WTC11 (cell line): ENCODE results near the gene CASD1. TPM values are rescaled to one million over a fixed set of nuclear protein-coding genes. Genes with fewer than 3 reads are reported as not detected.

Source experiments
- ATAC-seq: fragments of 200-7000 bp; cut with Tn5 transposase; 2 replicates; pipeline ENCODE4 v1.10.0; 2021; ENCODE audit warnings: mild to moderate bottlenecking, moderate library complexity
- CTCF ChIA-PET: fragments of 300-600 bp; sonication (Branson Sonifier 250); formaldehyde crosslinking; loops from one replicate; lab custom pipeline; 2021; ENCODE audit warnings: antibody characterized with exemption; lab: Charles Lee
- POLR2A ChIA-PET: fragments of 350-600 bp; sonication (Branson Sonifier 250); formaldehyde crosslinking; loops from one replicate; lab custom pipeline; 2021; ENCODE audit warnings: antibody characterized with exemption; lab: Charles Lee
- DNase-seq: peaks from one replicate; pipeline ENCODE4 v3.0.0; 2021; ENCODE audit warnings: low spot score
- H3K27ac Mint-ChIP-seq: 2 replicates; pipeline ENCODE4 v1.8.0; 2021; ENCODE audit warnings: mixed read lengths
- H3K27me3 Mint-ChIP-seq: 2 replicates; pipeline ENCODE4 v1.8.0; 2021; ENCODE audit warnings: low read depth, mild to moderate bottlenecking, moderate library complexity, mixed read lengths
- H3K36me3 Mint-ChIP-seq: 2 replicates; pipeline ENCODE4 v1.8.0; 2021; ENCODE audit warnings: mixed read lengths
- H3K4me1 Mint-ChIP-seq: 2 replicates; pipeline ENCODE4 v1.8.0; 2022; ENCODE audit warnings: mixed read lengths
- H3K4me3 Mint-ChIP-seq: 2 replicates; pipeline ENCODE4 v1.8.0; 2021; ENCODE audit warnings: mild to moderate bottlenecking, moderate library complexity, mixed read lengths
- H3K9me3 Mint-ChIP-seq: 2 replicates; pipeline ENCODE4 v1.8.0; 2021; ENCODE audit warnings: mixed read lengths
- CREM ChIP-seq: sonication (generic); formaldehyde crosslinking; IDR thresholded peaks from 2 replicates; pipeline ENCODE4 v1.8.1; 2022; ENCODE audit warnings: mild to moderate bottlenecking, missing genetic modification reagents, moderate library complexity
- CTCF ChIP-seq: fragments of 200-600 bp; IDR thresholded peaks from 2 replicates; pipeline ENCODE4 v1.8.0; 2022; ENCODE audit warnings: antibody characterized with exemption
- E2F1 ChIP-seq: sonication (generic); formaldehyde crosslinking; IDR thresholded peaks from 2 replicates; pipeline ENCODE4 v1.8.0; 2022; ENCODE audit warnings: mild to moderate bottlenecking, missing genetic modification reagents
- GABPB1 ChIP-seq: sonication (generic); formaldehyde crosslinking; IDR thresholded peaks from 2 replicates; pipeline ENCODE4 v1.8.1; 2023; ENCODE audit warnings: mild to moderate bottlenecking, missing genetic modification reagents
- GRHL2 ChIP-seq: fragments of 250-450 bp; sonication (Bioruptor Pico); IDR thresholded peaks from 2 replicates; pipeline ENCODE4 v1.8.0; 2022; ENCODE audit warnings: mild to moderate bottlenecking, moderate library complexity; ENCODE audit not compliant: insufficient replicate concordance, severe bottlenecking
- JAZF1 ChIP-seq: fragments of 250-450 bp; sonication (Bioruptor Pico); IDR thresholded peaks from 2 replicates; pipeline ENCODE4 v1.9.0; 2021; ENCODE audit warnings: moderate library complexity, mild to moderate bottlenecking, inconsistent platforms
- MYBL2 ChIP-seq: sonication (generic); formaldehyde crosslinking; IDR thresholded peaks from 2 replicates; pipeline ENCODE4 v1.8.1; 2023; ENCODE audit warnings: mild to moderate bottlenecking, moderate library complexity, missing genetic modification reagents
- NFATC4 ChIP-seq: fragments of 250-450 bp; sonication (Bioruptor Pico); IDR thresholded peaks from 2 replicates; pipeline ENCODE4 v1.9.0; 2021; ENCODE audit warnings: mild to moderate bottlenecking
- NFYB ChIP-seq: sonication (generic); formaldehyde crosslinking; conservative IDR thresholded peaks from 2 replicates; pipeline ENCODE4 v1.8.0; 2022; ENCODE audit warnings: low read depth, missing genetic modification reagents
- RORB ChIP-seq: fragments of 250-450 bp; sonication (Bioruptor Pico); IDR thresholded peaks from 2 replicates; pipeline ENCODE4 v1.9.0; 2021; ENCODE audit warnings: mild to moderate bottlenecking
- TEAD1 ChIP-seq: sonication (generic); formaldehyde crosslinking; IDR thresholded peaks from 2 replicates; pipeline ENCODE4 v1.8.0; 2022; ENCODE audit warnings: mild to moderate bottlenecking, missing genetic modification reagents
- USF1 ChIP-seq: sonication (generic); formaldehyde crosslinking; IDR thresholded peaks from 2 replicates; pipeline ENCODE4 v1.8.0; 2022; ENCODE audit warnings: mild to moderate bottlenecking, missing genetic modification reagents
- USF2 ChIP-seq: sonication (generic); formaldehyde crosslinking; IDR thresholded peaks from 2 replicates; pipeline ENCODE4 v1.8.1; 2023; ENCODE audit warnings: mild to moderate bottlenecking, missing genetic modification reagents, moderate library complexity
- ZNF121 ChIP-seq: sonication (generic); formaldehyde crosslinking; IDR thresholded peaks from 2 replicates; pipeline ENCODE4 v1.8.0; 2023; ENCODE audit warnings: missing genetic modification reagents
- ZNF281 ChIP-seq: sonication (generic); formaldehyde crosslinking; IDR thresholded peaks from 2 replicates; pipeline ENCODE4 v1.8.0; 2023; ENCODE audit warnings: mild to moderate bottlenecking, missing genetic modification reagents
- ZNF396 ChIP-seq: fragments of 250-450 bp; sonication (Bioruptor Pico); IDR thresholded peaks from 2 replicates; pipeline ENCODE4 v1.8.0; 2021; ENCODE audit warnings: mild to moderate bottlenecking, moderate library complexity, borderline replicate concordance
- ZNF423 ChIP-seq: fragments of 250-450 bp; sonication (Bioruptor Pico); IDR thresholded peaks from 2 replicates; pipeline ENCODE4 v2.1.2; 2022; ENCODE audit warnings: mild to moderate bottlenecking, moderate library complexity
- ZNF425 ChIP-seq: fragments of 250-450 bp; sonication (Bioruptor Pico); conservative IDR thresholded peaks from 2 replicates; pipeline ENCODE4 v1.9.0; 2021; ENCODE audit warnings: mild to moderate bottlenecking
- total RNA-seq: library from RNA; stranded (reverse); gene quantifications from 3 replicates; pipeline ENCODE4 v1.2.3, GENCODE V29; 2021

Gene CASD1
- total RNA-seq, 1 experiment from 2014 or later, result 19.5 TPM

GRCh38 chr7:94591176-94591575 lies 81.6 kb downstream of the CASD1 start (continued):
- TF ChIP-seq ZNF425, result no peak
- TF ChIP-seq USF1 (CRISPR knock-in tag), result no peak
- no peak for TF ChIP-seq RORB (CRISPR knock-in tag)

- Mint-ChIP-seq H3K27me3 (no peaks in the 10 kb centered on the region), H3K36me3 (peaks cover 11% of the 10 kb centered on the region), H3K4me1 (peaks cover 9% of the 10 kb centered on the region), H3K27ac (no peak overlapping the region), H3K4me3 (no peak overlapping the region), H3K9me3 (0 out of 2 replicates have a peak, but pooled peaks cover 5% of the 10 kb centered on the region)
- ChIA-PET POLR2A (no interaction called here), CTCF (no interaction called here)
- DNase-seq (no peak), ATAC-seq (no peak)
- no peak for TF ChIP-seq ZNF423
- no peak for TF ChIP-seq MYBL2
- no peak for TF ChIP-seq GABPB1
- no peak for TF ChIP-seq GRHL2 (CRISPR knock-in tag)
- no peak for TF ChIP-seq ZNF425
- no peak for TF ChIP-seq ZNF281 (CRISPR knock-in tag)
- no peak for TF ChIP-seq NFATC4 (CRISPR knock-in tag)
- no peak for TF ChIP-seq NFYB (CRISPR knock-in tag)
- TF ChIP-seq ZNF121 (CRISPR knock-in tag), result no peak
Observed at GRCh38 chr7:94594882-94595281, 85.3 kb downstream of the CASD1 start.

- H3K27me3 Mint-ChIP-seq, result no peaks in the 10 kb centered on the region
- 0 out of 2 replicates have a peak, but pooled peaks cover 6% of the 10 kb centered on the region for H3K36me3 Mint-ChIP-seq
- peaks cover 9% of the 10 kb centered on the region for H3K4me1 Mint-ChIP-seq
- DNase-seq (no peak), ATAC-seq (no peak)
- ChIA-PET POLR2A (no interaction called here), CTCF (no interaction called here)
- H3K27ac Mint-ChIP-seq, result no peak overlapping the region
- H3K4me3 Mint-ChIP-seq, result no peak overlapping the region
- no peaks in the 10 kb centered on the region for H3K9me3 Mint-ChIP-seq
- TF ChIP-seq E2F1, result no peak
- TF ChIP-seq ZNF396 (CRISPR knock-in tag), result no peak
- no peak for TF ChIP-seq ZNF121 (CRISPR knock-in tag)
- TF ChIP-seq CREM, result no peak
- no peak for TF ChIP-seq TEAD1 (CRISPR knock-in tag)
- TF ChIP-seq USF2, result no peak
- TF ChIP-seq JAZF1, result no peak
- TF ChIP-seq ZNF281 (CRISPR knock-in tag), result no peak
- no peak for TF ChIP-seq CTCF
Observed at GRCh38 chr7:94595717-94596116, 86.1 kb downstream of the CASD1 start.
